ENCODE measurements around the gene PRMT5.

PRMT5 gene

GRCh38 chr14:22872833-22873520, 56.2 kb downstream of the PRMT5 start:
- TF ChIP-seq CTCF (IDR thresholded peaks at IDR 0.05; ENCODE audit: low read depth, low read length), result no peak
- DNase-seq (ENCODE audit: extremely low read depth, low read depth), result no peak

GRCh38 chr14:22872033-22872832, 56.9 kb downstream of the PRMT5 start:
- peak; percentile 97 for TF ChIP-seq CTCF (IDR thresholded peaks at IDR 0.05; ENCODE audit: low read depth, low read length)
- peak; percentile 64 for DNase-seq (ENCODE audit: extremely low read depth, low read depth)

GRCh38 chr14:22871224-22872032, 57.7 kb downstream of the PRMT5 start, which contains the start of gene LRP10:
Gene LRP10 (plus strand): TSS chr14:22871740. CDS start chr14:22872304, 564 bp downstream.
- peak; percentile 70 for DNase-seq (ENCODE audit: extremely low read depth, low read depth)
- TF ChIP-seq CTCF (IDR thresholded peaks at IDR 0.05; ENCODE audit: low read depth, low read length), result no peak

GRCh38 chr14:22870811-22871223, 58.4 kb downstream of the PRMT5 start:
- DNase-seq (ENCODE audit: extremely low read depth, low read depth), result no peak
- TF ChIP-seq CTCF (IDR thresholded peaks at IDR 0.05; ENCODE audit: low read depth, low read length), result no peak
